GM12801 (cell line): ENCODE results near the gene ZBTB25.

Source experiments
- CTCF ChIP-seq: IDR thresholded peaks from one replicate; pipeline ENCODE4 v1.5.1; 2011; ENCODE audit warnings: control low read depth; ENCODE audit not compliant: insufficient read length; ENCODE audit errors: extremely low read depth

The ZBTB25 gene

GRCh38 chr14:64478634-64479250 lies 24.9 kb downstream of the ZBTB25 start:
- no peak for TF ChIP-seq CTCF

- TF ChIP-seq CTCF = no peak
Measured at GRCh38 chr14:64476438-64476837, 27.2 kb downstream of the ZBTB25 start.

- no peak for TF ChIP-seq CTCF
Measured at GRCh38 chr14:64475585-64476273, 27.9 kb downstream of the ZBTB25 start.

- TF ChIP-seq CTCF = no peak
Measured at GRCh38 chr14:64474698-64475097, 28.9 kb downstream of the ZBTB25 start.

- no peak for TF ChIP-seq CTCF
Measured at GRCh38 chr14:64474041-64474440, 29.6 kb downstream of the ZBTB25 start.

GRCh38 chr14:64468451-64468850 lies 35.2 kb downstream of the ZBTB25 start:
- no peak for TF ChIP-seq CTCF

- no peak for TF ChIP-seq CTCF
Measured at GRCh38 chr14:64467566-64467965, 36.1 kb downstream of the ZBTB25 start.
